Esophagus squamous epithelium (tissue), 4 donors: ENCODE results near the gene LBX2.

Experiments
- POLR2A ChIP-seq, 4 donors: fragments of 450-650 bp; IDR thresholded peaks; one replicate each; pipeline ENCODE4 v1.6.1; 2017; ENCODE audit warnings: antibody characterized with exemption in 4 of 4, mild to moderate bottlenecking in 4 of 4, moderate library complexity in 3 of 4
- TF ChIP-seq, protein P1 (sequence below), 6 experiments: fragments of 450-650 bp in 4 of 6; fragments of 200-600 bp in 2 of 6; sonication (generic) in 2 of 6; IDR thresholded peaks; one replicate each; pipeline ENCODE4 v1.5.1; 2016 to 2019; ENCODE audit warnings: antibody characterized with exemption in 6 of 6, mild to moderate bottlenecking in 4 of 6, moderate library complexity in 4 of 6

GRCh38 chr2:74510272-74510671, 10.9 kb upstream of the LBX2 start:
- TF ChIP-seq, protein P1, sequence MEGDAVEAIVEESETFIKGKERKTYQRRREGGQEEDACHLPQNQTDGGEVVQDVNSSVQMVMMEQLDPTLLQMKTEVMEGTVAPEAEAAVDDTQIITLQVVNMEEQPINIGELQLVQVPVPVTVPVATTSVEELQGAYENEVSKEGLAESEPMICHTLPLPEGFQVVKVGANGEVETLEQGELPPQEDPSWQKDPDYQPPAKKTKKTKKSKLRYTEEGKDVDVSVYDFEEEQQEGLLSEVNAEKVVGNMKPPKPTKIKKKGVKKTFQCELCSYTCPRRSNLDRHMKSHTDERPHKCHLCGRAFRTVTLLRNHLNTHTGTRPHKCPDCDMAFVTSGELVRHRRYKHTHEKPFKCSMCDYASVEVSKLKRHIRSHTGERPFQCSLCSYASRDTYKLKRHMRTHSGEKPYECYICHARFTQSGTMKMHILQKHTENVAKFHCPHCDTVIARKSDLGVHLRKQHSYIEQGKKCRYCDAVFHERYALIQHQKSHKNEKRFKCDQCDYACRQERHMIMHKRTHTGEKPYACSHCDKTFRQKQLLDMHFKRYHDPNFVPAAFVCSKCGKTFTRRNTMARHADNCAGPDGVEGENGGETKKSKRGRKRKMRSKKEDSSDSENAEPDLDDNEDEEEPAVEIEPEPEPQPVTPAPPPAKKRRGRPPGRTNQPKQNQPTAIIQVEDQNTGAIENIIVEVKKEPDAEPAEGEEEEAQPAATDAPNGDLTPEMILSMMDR (IDR thresholded peaks at IDR 0.05): no peak
- no peak for TF ChIP-seq POLR2A (IDR thresholded peaks at IDR 0.05)
